GM18867 (cell line): ENCODE data around the gene WDR82.

ENCODE experiments used
- ATAC-seq: cut with Tn5 transposase; IDR thresholded peaks from one replicate; pipeline ENCODE4 v1.9.1; 2021; ENCODE audit warnings: mild to moderate bottlenecking, moderate library complexity; ENCODE audit not compliant: unreplicated experiment

Gene WDR82

GRCh38 chr3:52227117-52227516 is 51.3 kb downstream of the WDR82 start:
- ATAC-seq: no peak

DNA sequence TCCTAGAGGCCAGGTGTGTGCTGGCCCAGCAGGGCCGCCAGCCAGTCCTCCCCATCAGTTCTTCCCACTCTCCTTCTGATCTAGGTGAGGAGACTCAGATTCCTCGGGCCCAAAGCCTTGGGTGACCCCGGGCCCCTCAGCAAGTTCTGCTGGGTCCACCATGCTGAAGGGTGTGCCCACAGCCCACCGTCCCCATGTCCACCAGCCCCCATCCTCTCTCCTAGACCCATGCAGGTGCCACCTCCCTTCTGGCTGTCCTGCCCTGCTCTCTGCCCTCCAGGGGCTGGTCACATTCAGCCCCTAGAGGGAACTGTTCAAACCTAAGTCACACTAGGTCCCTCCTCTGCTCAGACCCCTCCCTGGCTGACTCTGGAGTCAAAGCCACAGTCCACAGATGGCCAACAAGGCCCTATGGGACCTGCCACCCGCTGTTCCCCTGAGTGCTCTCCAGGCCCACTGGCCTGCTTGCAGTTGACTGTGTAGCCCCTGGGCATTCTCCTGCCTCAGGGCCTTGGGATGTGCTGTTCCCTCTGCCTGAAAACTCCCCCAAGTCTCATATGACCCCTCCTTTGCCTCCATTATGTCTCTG is 52.1 kb downstream of the WDR82 start:
- no peak for ATAC-seq

DNA sequence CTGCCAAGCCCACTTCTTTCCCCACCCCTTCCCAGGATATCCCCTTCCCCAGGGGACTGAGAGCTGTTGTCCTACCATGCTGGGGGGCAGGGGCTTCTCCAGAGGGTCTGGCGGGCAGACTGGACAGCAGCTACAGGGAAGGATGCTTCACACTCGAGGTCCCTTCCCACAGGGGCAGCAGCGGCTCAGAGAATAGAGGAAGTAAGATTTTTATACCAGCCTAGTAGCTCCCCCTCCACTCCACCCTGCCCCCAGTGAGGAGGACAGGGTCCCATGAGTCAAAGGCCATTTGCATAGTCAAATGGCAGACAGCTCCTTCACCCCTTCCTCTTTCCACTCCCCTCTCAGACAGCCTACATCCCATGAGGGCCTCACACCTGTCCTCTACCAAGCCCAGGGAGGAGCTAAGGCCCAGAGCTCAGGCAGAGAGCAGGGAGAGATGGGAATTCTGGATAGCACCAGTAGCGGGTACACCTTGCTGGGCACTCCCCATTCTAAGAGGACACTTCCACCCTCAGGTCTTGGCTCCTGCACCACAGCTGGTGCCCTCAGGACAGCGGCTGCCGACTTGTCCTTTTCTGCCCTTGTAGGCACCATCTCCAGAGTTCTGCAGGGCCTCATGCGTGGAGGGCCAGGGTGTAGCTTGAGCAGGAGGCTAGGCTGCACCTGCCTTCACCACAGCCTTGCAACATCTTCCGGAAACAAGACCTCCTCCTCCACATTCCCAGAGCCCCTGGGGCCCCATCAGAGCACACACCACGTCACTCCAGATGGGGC is 52.8 kb downstream of the WDR82 start, which contains the start of gene TLR9:
TLR9 (minus strand) TSS at position 194 of the 777 bp plus-strand sequence; CDS start at position 78, 116 bp downstream.
- peak; percentile 73 for ATAC-seq

DNA sequence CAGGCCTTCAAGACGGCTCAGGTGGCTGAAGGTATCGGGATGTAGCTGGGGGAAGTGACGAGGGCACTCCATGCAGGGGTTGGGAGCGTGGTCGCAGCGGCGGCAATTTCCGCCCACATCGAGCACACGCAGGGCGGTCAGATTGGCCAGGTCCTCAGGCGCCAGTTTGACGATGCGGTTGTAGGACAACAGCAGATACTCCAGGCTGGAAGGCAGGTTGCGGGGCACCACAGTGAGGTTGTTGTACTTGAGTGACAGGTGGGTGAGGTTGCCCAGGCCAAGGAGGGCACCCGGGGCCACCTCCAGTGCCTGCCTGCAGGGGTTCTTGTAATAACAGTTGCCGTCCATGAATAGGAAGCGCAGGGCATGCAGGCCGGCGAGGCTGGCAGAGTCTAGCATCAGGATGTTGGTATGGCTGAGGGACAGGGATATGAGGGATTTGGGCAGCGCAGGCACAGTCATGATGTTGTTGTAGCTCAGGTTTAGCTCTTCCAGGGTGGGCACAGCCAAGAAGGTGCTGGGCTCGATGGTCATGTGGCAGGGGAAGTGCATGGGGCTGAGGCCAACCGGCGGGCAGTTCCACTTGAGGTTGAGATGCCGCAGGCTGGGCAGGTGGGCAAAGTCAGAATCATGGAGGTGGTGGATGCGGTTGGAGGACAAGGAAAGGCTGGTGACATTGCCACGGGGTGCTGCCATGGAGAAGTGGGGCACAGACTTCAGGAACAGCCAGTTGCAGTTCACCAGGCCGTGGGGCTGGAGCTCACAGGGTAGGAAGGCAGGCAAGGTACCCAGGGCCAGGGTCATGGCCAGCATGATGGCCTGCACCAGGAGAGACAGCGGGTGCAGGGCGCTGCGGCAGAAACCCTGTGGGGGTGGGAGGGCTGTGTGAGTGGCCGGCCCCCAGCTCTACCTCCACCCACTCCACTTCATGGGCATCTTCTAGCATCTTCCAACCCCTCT is 54.7 kb downstream of the WDR82 start:
- ATAC-seq: no peak

- ATAC-seq: no peak
These were observed 55.9 kb downstream of the WDR82 start for GRCh38 chr3:52222319-52223221.

DNA sequence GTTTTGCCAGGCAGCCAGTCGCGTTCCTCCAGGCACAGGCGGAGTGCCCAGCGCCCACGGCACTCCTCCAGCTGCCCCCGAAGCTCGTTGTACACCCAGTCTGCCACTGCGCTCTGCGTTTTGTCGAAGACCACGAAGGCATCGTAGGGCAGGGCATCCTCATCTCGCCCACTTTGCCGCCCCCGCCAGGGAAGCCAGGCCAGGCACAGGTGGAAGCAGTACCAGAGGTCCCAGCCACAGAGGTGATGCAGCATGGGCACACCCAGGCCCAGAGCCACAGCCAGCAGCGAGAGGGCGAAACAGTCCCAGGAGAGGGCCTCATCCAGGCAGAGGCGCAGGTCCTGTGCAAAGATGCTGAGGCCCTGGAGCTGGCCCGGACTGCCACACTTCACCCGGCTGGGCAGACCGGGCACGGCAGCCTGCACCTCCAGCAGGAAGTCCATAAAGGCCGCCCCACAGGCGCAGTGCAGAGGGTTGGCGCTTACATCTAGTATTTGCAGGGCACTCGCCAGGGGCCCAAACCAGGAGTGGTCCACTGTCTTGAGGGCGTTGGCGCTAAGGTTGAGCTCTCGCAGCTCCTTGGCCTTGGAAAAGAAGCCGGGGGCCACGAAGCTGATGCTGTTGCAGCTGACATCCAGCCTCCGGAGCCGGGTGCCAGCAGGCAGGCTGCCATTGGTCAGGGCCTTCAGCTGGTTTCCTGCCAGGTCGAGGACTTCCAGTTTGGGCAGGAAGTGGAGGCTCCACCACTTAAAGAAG is 56.7 kb downstream of the WDR82 start:
- no peak for ATAC-seq

GRCh38 chr3:52221141-52221562 is 57.3 kb downstream of the WDR82 start:
- ATAC-seq: no peak

DNA sequence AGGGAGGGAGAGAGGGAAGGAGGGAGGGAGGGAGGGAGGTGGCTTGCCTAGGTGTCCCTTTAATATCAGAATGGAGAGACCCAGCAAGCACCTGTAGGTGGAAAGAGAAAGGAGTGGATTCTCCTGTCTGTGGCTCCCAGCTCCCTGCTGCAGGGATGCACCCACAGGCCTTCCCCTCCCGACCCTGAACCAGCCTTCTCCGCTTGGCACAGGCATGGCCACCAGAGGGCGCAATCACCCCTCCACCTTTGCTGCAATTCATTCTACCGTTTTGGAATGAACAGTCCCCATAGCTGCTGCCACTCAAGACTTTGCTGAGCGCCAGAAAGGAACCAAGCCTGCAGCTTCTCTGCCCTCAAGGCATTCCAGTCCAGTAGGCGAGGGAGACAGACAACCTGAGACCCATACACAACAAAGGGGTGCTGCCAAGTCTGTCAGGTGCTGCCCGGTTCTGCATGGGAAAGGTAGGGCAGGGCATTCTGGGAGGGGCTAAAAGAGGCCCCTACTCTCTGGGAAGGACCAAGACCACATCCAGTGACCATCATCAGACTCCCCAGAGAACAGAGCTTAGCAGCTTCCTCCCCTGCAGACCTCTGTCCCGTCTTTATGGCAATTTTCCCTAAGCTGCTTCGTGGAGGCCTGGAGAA is 57.9 kb downstream of the WDR82 start:
- ATAC-seq: peak; percentile 47

GRCh38 chr3:52218937-52219650 is 59.4 kb downstream of the WDR82 start:
- ATAC-seq: no peak

DNA sequence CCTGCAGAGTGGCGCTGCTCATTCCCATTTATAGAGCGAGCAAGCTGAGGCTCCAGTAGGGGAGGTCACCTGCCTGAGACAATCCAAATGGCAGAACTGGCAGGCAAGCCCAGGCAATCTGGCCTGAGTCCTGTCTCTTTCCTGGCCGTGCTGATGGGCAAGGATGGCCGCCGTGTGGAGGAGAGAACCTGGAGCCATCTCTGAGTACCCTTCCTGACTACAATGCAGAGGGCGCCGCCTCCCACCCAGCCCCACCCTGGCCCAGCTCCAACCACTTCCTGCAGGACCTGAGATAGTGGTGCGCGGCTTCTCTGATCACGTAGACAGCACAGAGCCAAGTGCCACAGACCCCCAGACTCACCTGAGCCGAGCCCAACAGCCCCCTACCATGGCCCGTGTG is 60.0 kb downstream of the WDR82 start:
- no peak for ATAC-seq

DNA sequence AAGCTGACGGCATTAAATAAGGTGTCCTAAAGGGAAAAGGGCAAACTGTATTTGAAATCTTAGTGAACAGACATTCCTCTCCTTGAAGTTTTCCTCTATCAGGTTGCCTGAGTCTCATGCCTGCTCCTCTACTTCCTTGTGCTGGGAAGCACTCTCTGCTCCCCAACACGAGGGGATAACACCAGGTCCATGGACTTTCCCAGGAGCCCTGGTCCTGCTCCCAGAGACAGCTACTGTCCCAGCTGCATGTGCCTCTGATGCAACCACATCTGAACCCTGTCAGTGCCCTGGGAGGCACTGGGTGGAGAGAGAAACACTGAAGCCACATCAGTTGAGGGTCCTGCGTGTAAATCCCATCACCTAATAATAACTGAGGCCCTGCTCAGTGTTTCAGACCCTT is 60.4 kb downstream of the WDR82 start:
- ATAC-seq: no peak

DNA sequence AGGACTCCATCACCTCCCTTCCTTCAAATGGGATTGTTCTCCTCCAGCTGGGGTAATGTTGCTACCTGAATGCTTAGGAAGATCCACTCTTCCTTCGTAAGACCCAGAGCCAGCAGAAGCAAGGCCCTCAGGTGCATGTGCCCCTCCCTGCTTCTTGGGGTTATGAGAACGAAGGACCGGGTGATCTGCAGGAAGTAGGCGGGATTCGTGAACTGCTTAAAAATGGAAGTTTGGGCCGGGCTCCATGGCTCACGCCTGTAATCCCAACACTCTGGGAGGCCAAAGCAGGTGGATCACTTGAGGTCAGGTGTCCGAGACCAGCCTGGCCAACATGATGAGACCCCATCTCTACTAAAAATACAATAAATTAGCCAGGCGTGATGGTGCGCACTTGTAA is 61.0 kb downstream of the WDR82 start:
- no peak for ATAC-seq

DNA sequence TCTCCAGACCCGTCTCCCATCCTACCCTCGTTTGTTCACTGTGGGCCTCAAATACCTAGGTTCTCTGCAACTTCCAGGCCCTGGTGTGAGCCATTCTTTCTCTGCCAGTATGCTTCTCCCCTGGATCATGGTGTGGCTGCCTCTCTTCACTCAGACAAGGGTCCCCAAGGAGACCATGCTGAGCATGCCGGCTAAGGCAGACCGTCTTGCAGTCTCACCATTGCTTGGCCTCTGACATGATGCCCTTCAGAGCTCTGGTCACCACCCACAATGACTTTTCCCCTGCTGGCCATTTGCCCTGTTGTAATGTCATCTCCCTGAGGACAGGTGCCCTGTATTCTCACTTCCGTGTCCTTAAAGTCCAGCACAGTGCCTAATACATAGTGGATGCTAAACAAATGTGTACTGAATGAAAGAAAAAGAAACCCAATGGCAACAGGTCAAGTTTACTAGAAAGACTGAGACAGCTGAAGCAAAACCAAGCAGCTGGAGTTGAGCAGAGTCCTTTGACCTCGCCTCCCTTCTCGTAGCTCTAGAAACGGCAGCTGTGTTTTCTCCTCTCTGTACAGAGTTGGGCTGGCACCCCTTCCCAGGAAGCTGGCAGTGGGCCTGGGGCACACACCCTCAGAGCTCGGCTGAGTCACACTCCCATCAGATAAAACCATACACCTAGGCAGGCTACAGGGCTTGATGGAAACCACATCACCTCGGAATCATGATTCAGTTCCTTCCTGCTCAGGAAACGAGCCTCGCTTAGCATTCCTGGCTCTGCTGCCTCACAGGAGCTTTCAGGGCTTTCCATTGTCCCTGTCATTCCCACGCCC is 61.7 kb downstream of the WDR82 start:
- no peak for ATAC-seq

- no peak for ATAC-seq
These were observed 63.1 kb downstream of the WDR82 start for GRCh38 chr3:52215351-52215750.

DNA sequence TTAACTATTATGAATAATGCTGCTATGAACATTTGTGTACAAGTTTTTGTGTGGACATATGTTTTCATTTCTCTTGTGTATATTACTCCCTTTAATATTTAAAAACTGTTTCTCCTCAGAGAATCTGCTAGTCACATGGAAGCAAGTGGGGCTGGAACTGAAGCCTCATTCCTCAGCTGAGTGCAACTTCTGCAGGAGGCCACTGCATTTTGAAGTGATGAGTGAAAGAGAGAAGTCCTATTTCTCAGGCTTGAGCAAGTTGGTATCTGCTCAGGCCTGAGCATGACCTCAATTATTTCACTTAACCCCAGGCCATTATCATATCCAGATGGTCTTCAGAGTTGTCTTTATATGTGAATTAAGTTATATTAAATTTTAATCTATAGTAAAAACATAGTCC is 64.5 kb downstream of the WDR82 start:
- ATAC-seq: no peak

- no peak for ATAC-seq
These were observed 65.4 kb downstream of the WDR82 start for GRCh38 chr3:52213005-52213404.

DNA sequence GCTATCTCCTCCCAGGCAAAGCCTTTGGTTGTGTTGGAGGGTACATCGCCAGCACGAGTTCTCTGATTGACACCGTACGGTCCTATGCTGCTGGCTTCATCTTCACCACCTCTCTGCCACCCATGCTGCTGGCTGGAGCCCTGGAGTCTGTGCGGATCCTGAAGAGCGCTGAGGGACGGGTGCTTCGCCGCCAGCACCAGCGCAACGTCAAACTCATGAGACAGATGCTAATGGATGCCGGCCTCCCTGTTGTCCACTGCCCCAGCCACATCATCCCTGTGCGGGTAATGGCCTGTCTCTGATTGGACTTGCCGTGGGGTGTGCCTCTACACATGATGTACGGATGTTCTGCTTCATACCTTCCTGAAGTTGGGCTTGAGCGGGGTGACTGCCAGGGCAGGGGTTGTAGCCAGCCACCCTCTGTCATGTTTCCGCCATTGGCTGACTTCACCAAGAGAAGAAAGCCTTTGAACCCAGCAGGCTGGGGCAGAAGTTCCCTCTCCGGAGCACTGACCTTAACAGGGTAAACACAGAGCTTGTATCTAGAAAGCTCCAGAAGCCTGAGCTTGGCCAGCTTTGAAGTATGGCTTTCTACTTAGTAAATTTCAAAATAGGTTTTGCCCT is 67.1 kb downstream of the WDR82 start:
- ATAC-seq: no peak
